Lung (tissue), 12 donors: ENCODE data around the gene IQCK. TPM values are rescaled to one million over a fixed set of nuclear protein-coding genes. Genes with fewer than 3 reads are reported as not detected.
A peak's percentile ranks its signal among the peaks of the same experiment; 100 is the strongest.

Experiments used
- ATAC-seq: fragments of 200-7000 bp; cut with Tn5 transposase; one replicate; pipeline ENCODE4 v1.9.1; 2020; ENCODE audit warnings: moderate number of reproducible peaks; ENCODE audit not compliant: insufficient read depth, low FRiP score
- DNase-seq, 3 donors: peaks; one replicate each; pipeline ENCODE4 v3.0.0-alpha.2; 2013 to 2017
- H3K27ac ChIP-seq, 2 donors: one replicate each; pipeline ENCODE4 v1.5.1; 2013; ENCODE audit warnings: mild to moderate bottlenecking in 2 of 2, moderate library complexity in 2 of 2, control low read depth in 1 of 2, inconsistent platforms in 1 of 2, low read depth in 1 of 2, low read length in 1 of 2
- H3K27me3 ChIP-seq, 3 donors: one replicate each; pipeline ENCODE4 v1.5.1; 2013; ENCODE audit warnings: low read length in 2 of 3; ENCODE audit not compliant: control insufficient read depth in 3 of 3, insufficient read depth in 3 of 3
- H3K36me3 ChIP-seq, 4 donors: one replicate each; pipeline ENCODE4 v1.5.1; 2013; ENCODE audit warnings: low read length in 4 of 4, mild to moderate bottlenecking in 1 of 4, moderate library complexity in 1 of 4; ENCODE audit not compliant: control insufficient read depth in 4 of 4, insufficient read depth in 4 of 4
- H3K4me1 ChIP-seq, 5 donors: one replicate each; pipeline ENCODE4 v1.5.1; 2013; ENCODE audit warnings: low read length in 5 of 5, mild to moderate bottlenecking in 2 of 5, moderate library complexity in 1 of 5; ENCODE audit not compliant: control insufficient read depth in 5 of 5, insufficient read depth in 5 of 5
- H3K4me3 ChIP-seq: one replicate; pipeline ENCODE4 v1.5.1; 2013; ENCODE audit warnings: mild to moderate bottlenecking, control low read depth, moderate library complexity
- H3K9ac ChIP-seq, 2 donors: one replicate each; pipeline ENCODE4 v1.5.1; 2013; ENCODE audit warnings: low read length in 2 of 2, control low read depth in 1 of 2; ENCODE audit not compliant: insufficient read depth in 1 of 2
- H3K9me3 ChIP-seq, 4 donors: one replicate each; pipeline ENCODE4 v1.5.1; 2013; ENCODE audit warnings: low read length in 3 of 4, mild to moderate bottlenecking in 1 of 4, moderate library complexity in 1 of 4; ENCODE audit not compliant: control insufficient read depth in 4 of 4, insufficient read depth in 3 of 4
- CTCF ChIP-seq: IDR thresholded peaks from 2 replicates; pipeline ENCODE4 v1.5.1; 2012; ENCODE audit warnings: mild to moderate bottlenecking; ENCODE audit errors: control extremely low read depth, extremely low read depth
- WGBS, 2 donors: extraction: QIAGEN DNeasy Blood & Tissue Kit; methylation state at CpG; one replicate each; pipeline ENCODE4 v1.1.7; 2013; 5-methylcytosine and 5-hydroxymethylcytosine counted together
- polyA plus RNA-seq, 2 donors: library from polyadenylated mRNA; stranded (reverse); fragments of 200-250 nt; gene quantifications; one replicate each; pipeline ENCODE4 v1.2.1, GENCODE V29; 2013
- total RNA-seq, 2 donors: library from RNA; depleted of rRNA in 1 of 2; stranded (reverse); fragments of >200 nt in 1 of 2; gene quantifications; one replicate each; pipeline ENCODE4 v1.2.1, GENCODE V29; 2014 to 2021
- donor health status: control.
- donor health status: control.
- donor health status: Bipolar disorder and iron deficiency.
- donor health status: healthy.
- donor health status: DM: yes; HTN: yes; CAD: no.

IQCK gene
- total and polyA plus RNA-seq, 4 donors: 12.7 to 27.0 (median 20.4) TPM

- no peak for DNase-seq
- WGBS, 2 donors: 77 to 84% methylated on average over 12 of the region's 12 CpGs
- Histone ChIP-seq H3K4me3 (no peak overlapping the region), H3K27ac (peak overlapping the region in 1 of 2 donors; percentile 80), H3K36me3 (peaks cover 0 to 3% (median 0%) of the 10 kb centered on the region in 4 donors), H3K4me1 (peaks cover 0 to 37% (median 12%) of the 10 kb centered on the region in 5 donors), H3K9me3 (no peaks in the 10 kb centered on the region), H3K27me3 (no peaks in the 10 kb centered on the region), H3K9ac (no peak overlapping the region)
- TF ChIP-seq CTCF: no peak
- ATAC-seq: no peak
Measured at GRCh38 chr16:19753815-19754643, 36.0 kb downstream of the IQCK start.

DNA sequence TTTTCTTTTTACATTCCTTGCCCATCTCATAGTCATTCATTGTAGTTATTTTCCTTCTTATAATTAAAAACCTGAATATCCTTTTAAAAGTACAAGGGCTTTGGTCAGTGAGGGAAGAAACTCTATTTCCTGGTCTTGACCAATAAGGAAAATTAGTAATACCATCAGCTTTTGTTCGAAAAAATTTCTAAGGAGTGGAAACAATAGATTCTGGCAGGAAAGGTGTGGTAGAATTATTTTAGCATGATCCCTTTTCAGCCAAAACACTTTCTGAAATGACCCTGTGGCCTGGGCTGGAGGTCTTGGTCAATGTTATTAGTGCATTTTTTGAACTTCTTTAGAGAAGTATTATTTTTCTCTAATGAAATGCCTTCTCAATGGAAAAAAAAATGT is 36.6 kb downstream of the IQCK start:
- no peak overlapping the region for H3K4me3 ChIP-seq
- no peaks in the 10 kb centered on the region for H3K9me3 ChIP-seq
- no peaks in the 10 kb centered on the region for H3K27me3 ChIP-seq
- no peak for TF ChIP-seq CTCF
- peaks cover 0 to 31% (median 7%) of the 10 kb centered on the region in 5 donors for H3K4me1 ChIP-seq
- no peak for ATAC-seq
- DNase-seq: no peak
- H3K9ac ChIP-seq: no peak overlapping the region
- 72 to 80% methylated on average over 1 of the region's 1 CpG for WGBS, 2 donors
- peaks cover 0 to 3% (median 0%) of the 10 kb centered on the region in 4 donors for H3K36me3 ChIP-seq
- no peak overlapping the region for H3K27ac ChIP-seq

DNA sequence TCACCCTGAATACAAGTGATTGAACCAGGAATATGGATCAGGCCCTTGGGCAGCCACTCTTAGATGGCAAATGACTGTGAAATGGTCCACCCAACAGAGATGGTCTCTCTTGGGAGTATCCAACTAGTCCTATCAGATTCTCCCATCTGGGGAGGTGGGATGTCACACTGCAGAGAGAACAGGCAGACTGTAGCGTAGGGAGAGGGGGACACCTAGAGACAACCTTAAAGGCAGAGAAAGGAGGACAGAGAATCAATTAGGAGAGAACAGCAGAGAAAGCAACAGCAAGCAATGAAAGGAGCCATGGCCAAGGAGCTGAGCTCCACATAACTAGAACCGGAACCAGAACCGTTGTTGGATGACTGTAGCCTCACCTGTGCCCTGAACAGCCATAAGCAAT is 37.2 kb downstream of the IQCK start:
- Histone ChIP-seq H3K27me3 (no peaks in the 10 kb centered on the region), H3K4me3 (no peak overlapping the region), H3K27ac (peak overlapping the region in 1 of 2 donors; percentile 54), H3K36me3 (peaks cover 0 to 3% (median 0%) of the 10 kb centered on the region in 4 donors), H3K9me3 (no peaks in the 10 kb centered on the region), H3K4me1 (peaks cover 0 to 31% (median 7%) of the 10 kb centered on the region in 5 donors), H3K9ac (no peak overlapping the region)
- no peak for DNase-seq
- no peak for TF ChIP-seq CTCF
- ATAC-seq: no peak
- WGBS, 2 donors: 96 to 98% methylated on average over 3 of the region's 3 CpGs
